A673 (cell line): Measurements from ENCODE around the gene TIGD3. TPM values are rescaled to one million over a fixed set of nuclear protein-coding genes. Genes with fewer than 3 reads are reported as not detected.

ENCODE experiments used
- BruUV-seq: library from RNA; stranded (reverse); fragments of 400-500 nt; replicated peaks from 2 replicates; lab custom pipeline; 2021; lab: Mats Ljungman, UMichigan
- CTCF ChIA-PET: fragments of 300-600 bp; sonication (Branson Sonifier 250); formaldehyde crosslinking; loops from one replicate; lab custom pipeline; 2022; ENCODE audit warnings: antibody characterized with exemption; lab: Charles Lee
- POLR2A ChIA-PET: fragments of 300-600 bp; sonication (Branson Sonifier 250); formaldehyde crosslinking; loops from one replicate; lab custom pipeline; 2022; ENCODE audit warnings: antibody characterized with exemption; ENCODE audit not compliant: low non-redundant PET; lab: Charles Lee
- DNase-seq: peaks from one replicate; pipeline ENCODE4 v3.0.0-alpha.2; 2015; ENCODE audit warnings: low spot score
- H3K27ac ChIP-seq: fragments of 200-600 bp; sonication (generic); 2 replicates; pipeline ENCODE4 v1.5.1; 2016; ENCODE audit warnings: mixed run types, low read depth, mild to moderate bottlenecking, mixed read lengths, antibody characterized with exemption, low read length; ENCODE audit not compliant: poor library complexity, severe bottlenecking
- H3K27me3 ChIP-seq: fragments of 200-600 bp; sonication (generic); replicated peaks from 2 replicates; pipeline ENCODE4 v1.6.1; 2017; ENCODE audit warnings: mixed run types, low read depth, mild to moderate bottlenecking, mixed read lengths, antibody characterized with exemption, low read length; ENCODE audit not compliant: insufficient read depth, poor library complexity
- H3K36me3 ChIP-seq: fragments of 200-600 bp; sonication (generic); 2 replicates; pipeline ENCODE4 v1.6.1; 2016; ENCODE audit warnings: mixed run types, mild to moderate bottlenecking, mixed read lengths, antibody characterized with exemption, low read length; ENCODE audit not compliant: insufficient read depth, poor library complexity, severe bottlenecking
- H3K4me1 ChIP-seq: fragments of 200-600 bp; sonication (generic); 2 replicates; pipeline ENCODE4 v1.6.1; 2017; ENCODE audit warnings: mixed run types, mild to moderate bottlenecking, mixed read lengths, antibody characterized with exemption, low read length; ENCODE audit not compliant: insufficient read depth, poor library complexity, severe bottlenecking
- H3K4me3 ChIP-seq: fragments of 200-600 bp; sonication (generic); 2 replicates; pipeline ENCODE4 v1.5.1; 2016; ENCODE audit warnings: low read depth, mixed run types, mild to moderate bottlenecking, mixed read lengths, low read length; ENCODE audit not compliant: poor library complexity, severe bottlenecking
- H3K9me3 ChIP-seq: fragments of 200-600 bp; sonication (generic); 2 replicates; pipeline ENCODE4 v1.6.1; 2016; ENCODE audit warnings: mixed run types, low read depth, mild to moderate bottlenecking, mixed read lengths, antibody characterized with exemption, low read length; ENCODE audit not compliant: poor library complexity, severe bottlenecking
- EZH2 ChIP-seq: fragments of 200-600 bp; sonication (generic); IDR thresholded peaks from 2 replicates; pipeline ENCODE4 v1.6.1; 2017; ENCODE audit warnings: borderline replicate concordance, low read depth, mild to moderate bottlenecking, mixed read lengths, antibody characterized with exemption, low read length; ENCODE audit not compliant: poor library complexity, severe bottlenecking
- intact Hi-C: fragments of 100-400 bp; cut with micrococcal nuclease; formaldehyde crosslinking; loops from one replicate; pipeline ENCODE4 v1.10.0; 2022; ENCODE audit not compliant: unreplicated experiment
- total RNA-seq: library from RNA; stranded (reverse); gene quantifications from 2 replicates; pipeline ENCODE4 v1.2.3, GENCODE V29; 2021
- TF ChIP-seq, protein P1 (sequence below): fragments of 300-800, 200-600 bp; sonication (generic); conservative IDR thresholded peaks from 2 replicates; pipeline ENCODE4 v1.5.1; 2017; ENCODE audit warnings: low read depth, mild to moderate bottlenecking, antibody characterized with exemption, low read length, moderate library complexity, mixed read lengths

Gene TIGD3
- total RNA-seq, 1 experiment from 2014 or later = 2.3 TPM

DNA sequence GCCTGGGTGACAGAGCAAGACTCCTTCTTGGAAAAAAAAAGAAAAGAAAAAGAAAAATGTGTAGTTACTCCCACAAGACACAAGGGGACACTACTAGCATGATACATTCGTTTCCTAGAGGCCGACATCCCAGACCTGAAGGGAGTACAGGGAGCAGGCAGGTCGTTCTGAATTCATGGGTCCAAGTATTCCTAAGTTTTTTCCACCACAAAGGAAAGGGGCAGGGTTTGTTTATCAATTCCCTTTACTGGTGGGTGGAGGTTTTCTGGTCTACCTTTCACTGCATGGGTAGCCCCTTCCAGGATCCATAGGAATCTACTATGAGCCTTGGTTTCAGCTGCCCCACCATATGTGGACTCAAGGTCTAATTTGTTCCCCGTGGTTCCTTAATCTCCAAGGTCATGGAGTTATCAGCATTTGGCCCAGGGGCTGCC lies 11.8 kb downstream of the TIGD3 start:
- Histone ChIP-seq H3K4me3 (no peak overlapping the region), H3K27ac (no peak overlapping the region), H3K27me3 (no peaks in the 10 kb centered on the region), H3K36me3 (no peaks in the 10 kb centered on the region), H3K4me1 (no peaks in the 10 kb centered on the region), H3K9me3 (no peaks in the 10 kb centered on the region)
- TF ChIP-seq, protein P1, sequence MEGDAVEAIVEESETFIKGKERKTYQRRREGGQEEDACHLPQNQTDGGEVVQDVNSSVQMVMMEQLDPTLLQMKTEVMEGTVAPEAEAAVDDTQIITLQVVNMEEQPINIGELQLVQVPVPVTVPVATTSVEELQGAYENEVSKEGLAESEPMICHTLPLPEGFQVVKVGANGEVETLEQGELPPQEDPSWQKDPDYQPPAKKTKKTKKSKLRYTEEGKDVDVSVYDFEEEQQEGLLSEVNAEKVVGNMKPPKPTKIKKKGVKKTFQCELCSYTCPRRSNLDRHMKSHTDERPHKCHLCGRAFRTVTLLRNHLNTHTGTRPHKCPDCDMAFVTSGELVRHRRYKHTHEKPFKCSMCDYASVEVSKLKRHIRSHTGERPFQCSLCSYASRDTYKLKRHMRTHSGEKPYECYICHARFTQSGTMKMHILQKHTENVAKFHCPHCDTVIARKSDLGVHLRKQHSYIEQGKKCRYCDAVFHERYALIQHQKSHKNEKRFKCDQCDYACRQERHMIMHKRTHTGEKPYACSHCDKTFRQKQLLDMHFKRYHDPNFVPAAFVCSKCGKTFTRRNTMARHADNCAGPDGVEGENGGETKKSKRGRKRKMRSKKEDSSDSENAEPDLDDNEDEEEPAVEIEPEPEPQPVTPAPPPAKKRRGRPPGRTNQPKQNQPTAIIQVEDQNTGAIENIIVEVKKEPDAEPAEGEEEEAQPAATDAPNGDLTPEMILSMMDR = peak; percentile 72
- no peak for TF ChIP-seq EZH2
- no TSS peak for BruUV-seq
- ChIA-PET POLR2A (no interaction called here), CTCF (interaction anchor here (0.6 kb wide), 2 partner anchors 90 to 91 kb away, joined by 3 to 4 read pairs; no protein-coding TSS in a partner anchor)
- peak; percentile 92 for DNase-seq
- intact Hi-C loops = loop anchor here (1.0 kb wide), 1 partner anchor 144 kb away; no protein-coding TSS in a partner anchor

DNA sequence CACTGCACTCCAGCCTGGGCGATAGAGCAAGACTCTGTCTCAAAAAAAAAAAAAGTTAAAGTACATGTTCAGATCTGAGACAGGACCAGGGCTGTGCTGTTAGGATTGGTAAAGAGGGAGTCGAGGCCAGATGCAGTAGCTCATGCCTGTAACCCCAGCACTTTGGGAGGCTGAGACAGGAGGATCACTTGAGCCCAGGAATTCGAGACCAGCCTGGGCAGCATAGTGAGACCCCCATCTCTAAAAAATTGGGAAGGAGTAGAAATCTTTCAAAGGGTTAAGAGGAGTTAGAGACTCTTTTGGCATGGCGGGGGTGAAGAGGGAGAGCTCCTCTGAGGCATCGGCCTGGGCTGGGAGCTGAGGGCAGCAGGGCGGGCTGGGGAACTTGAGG lies 16.1 kb downstream of the TIGD3 start:
- ChIA-PET CTCF (interaction anchor here (0.8 kb wide), 1 partner anchor 139 kb away, joined by 6 read pairs; no protein-coding TSS in a partner anchor), POLR2A (no interaction called here)
- Histone ChIP-seq H3K4me1 (no peaks in the 10 kb centered on the region), H3K4me3 (no peak overlapping the region), H3K27ac (no peak overlapping the region), H3K9me3 (no peaks in the 10 kb centered on the region), H3K27me3 (no peaks in the 10 kb centered on the region), H3K36me3 (no peaks in the 10 kb centered on the region)
- intact Hi-C loops = no loop called here
- DNase-seq = no peak
- no peak for TF ChIP-seq EZH2
- BruUV-seq = no TSS peak

DNA sequence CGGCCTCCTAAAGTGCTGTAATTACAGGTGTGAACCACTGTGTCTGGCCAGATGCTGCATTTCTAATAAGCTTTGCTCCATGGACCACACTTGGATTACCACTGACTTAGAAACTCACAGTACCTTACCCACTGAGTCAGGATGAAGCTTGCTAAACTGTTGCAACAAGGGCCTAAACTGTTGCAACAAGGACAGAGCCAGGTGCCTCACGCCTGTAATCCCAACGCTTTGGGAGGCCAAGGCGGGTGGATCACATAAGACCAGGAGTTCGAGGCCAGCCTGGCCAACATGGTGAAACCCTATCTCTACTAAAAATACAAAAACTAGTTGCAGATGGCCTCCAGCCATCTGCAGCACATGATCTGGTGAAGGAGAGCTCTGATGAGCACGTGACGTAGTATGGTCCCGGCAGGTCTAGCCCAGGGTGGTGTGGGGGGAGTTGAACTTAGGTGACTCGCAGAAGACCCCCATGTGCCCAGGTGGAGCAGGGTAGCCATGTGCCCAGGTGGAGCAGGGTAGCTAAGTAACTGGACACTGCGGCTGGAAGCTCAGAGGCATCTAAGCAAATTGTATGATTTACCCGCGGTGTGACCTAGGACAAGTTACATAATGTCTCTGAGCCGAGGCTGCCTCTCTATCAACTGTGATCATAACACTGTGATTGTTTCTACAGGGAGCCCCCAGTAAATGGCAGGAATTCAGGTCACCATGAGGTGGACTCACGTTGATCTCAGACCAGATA lies 19.5 kb downstream of the TIGD3 start:
- H3K36me3 ChIP-seq = no peaks in the 10 kb centered on the region
- H3K9me3 ChIP-seq = no peaks in the 10 kb centered on the region
- no peak for DNase-seq
- intact Hi-C loops = no loop called here
- ChIA-PET POLR2A (no interaction called here), CTCF (no interaction called here)
- H3K4me3 ChIP-seq = no peak overlapping the region
- no peak overlapping the region for H3K27ac ChIP-seq
- BruUV-seq = no TSS peak
- H3K27me3 ChIP-seq = no peaks in the 10 kb centered on the region
- TF ChIP-seq, protein P1 = no peak
- no peak for TF ChIP-seq EZH2
- H3K4me1 ChIP-seq = no peaks in the 10 kb centered on the region
